Loucy (cell line): ENCODE measurements around the gene CDH4.

ENCODE experiments used
- H2AFZ ChIP-seq: fragments of 200-600 bp; sonication (generic); 2 replicates; pipeline ENCODE4 v1.6.0; 2016; ENCODE audit warnings: antibody characterized with exemption, mild to moderate bottlenecking, low read length, moderate library complexity
- H3F3A ChIP-seq: fragments of 200-600 bp; 2 replicates; pipeline ENCODE4 v1.6.0; 2016; ENCODE audit warnings: antibody characterized with exemption, low read depth, mild to moderate bottlenecking
- H3K27me3 ChIP-seq: fragments of 200-600 bp; sonication (generic); 2 replicates; pipeline ENCODE4 v1.6.1; 2014; ENCODE audit warnings: low read length, mild to moderate bottlenecking; ENCODE audit not compliant: insufficient read depth, poor library complexity, severe bottlenecking
- H3K36me3 ChIP-seq: fragments of 200-600 bp; sonication (generic); 2 replicates; pipeline ENCODE4 v1.6.1; 2016; ENCODE audit warnings: low read length; ENCODE audit not compliant: insufficient read depth
- H3K4me1 ChIP-seq: fragments of 200-600 bp; sonication (generic); 2 replicates; pipeline ENCODE4 v1.5.1; 2014; ENCODE audit warnings: low read length, mild to moderate bottlenecking; ENCODE audit not compliant: insufficient read depth, poor library complexity, severe bottlenecking
- H3K4me2 ChIP-seq: fragments of 200-600 bp; sonication (generic); 2 replicates; pipeline ENCODE4 v1.6.0; 2014; ENCODE audit warnings: antibody characterized with exemption, low read length, low read depth, mild to moderate bottlenecking; ENCODE audit not compliant: poor library complexity, severe bottlenecking
- H3K4me3 ChIP-seq: fragments of 200-600 bp; sonication (generic); 2 replicates; pipeline ENCODE4 v1.5.1; 2014; ENCODE audit warnings: low read length, mild to moderate bottlenecking, mixed read lengths; ENCODE audit not compliant: poor library complexity, severe bottlenecking
- H3K79me2 ChIP-seq: fragments of 200-600 bp; sonication (generic); 2 replicates; pipeline ENCODE4 v1.6.1; 2014; ENCODE audit warnings: low read length; ENCODE audit not compliant: insufficient read depth
- H3K9ac ChIP-seq: fragments of 200-600 bp; sonication (generic); 2 replicates; pipeline ENCODE4 v1.6.0; 2014; ENCODE audit warnings: mild to moderate bottlenecking, low read depth, low read length, moderate library complexity; ENCODE audit not compliant: poor library complexity, severe bottlenecking
- H3K9me2 ChIP-seq: fragments of 200-600 bp; sonication (generic); replicated peaks from 2 replicates; pipeline ENCODE4 v1.6.1; 2016; ENCODE audit warnings: low read depth, low read length, mixed read lengths
- H3K9me3 ChIP-seq: fragments of 200-600 bp; sonication (generic); 2 replicates; pipeline ENCODE4 v1.6.1; 2014; ENCODE audit warnings: mild to moderate bottlenecking, antibody characterized with exemption, low read length, low read depth; ENCODE audit not compliant: insufficient read depth
- H4K20me1 ChIP-seq: fragments of 200-600 bp; sonication (generic); 2 replicates; pipeline ENCODE4 v1.6.0; 2014; ENCODE audit warnings: antibody characterized with exemption, low read length, mild to moderate bottlenecking; ENCODE audit not compliant: insufficient read depth, poor library complexity, severe bottlenecking
- EZH2phosphoT487 ChIP-seq: fragments of 200-600 bp; IDR thresholded peaks from 2 replicates; pipeline ENCODE4 v1.6.1; 2018; ENCODE audit warnings: antibody characterized with exemption, mild to moderate bottlenecking, moderate library complexity, borderline replicate concordance
- TF ChIP-seq, protein P1 (sequence below): fragments of 200-600 bp; sonication (generic); conservative IDR thresholded peaks from 2 replicates; pipeline ENCODE4 v1.5.1; 2014; ENCODE audit warnings: mild to moderate bottlenecking, antibody characterized with exemption, low read length

The CDH4 gene

GRCh38 chr20:61537239-61538182 lies 285.4 kb downstream of the CDH4 start:
- TF ChIP-seq, protein P1, sequence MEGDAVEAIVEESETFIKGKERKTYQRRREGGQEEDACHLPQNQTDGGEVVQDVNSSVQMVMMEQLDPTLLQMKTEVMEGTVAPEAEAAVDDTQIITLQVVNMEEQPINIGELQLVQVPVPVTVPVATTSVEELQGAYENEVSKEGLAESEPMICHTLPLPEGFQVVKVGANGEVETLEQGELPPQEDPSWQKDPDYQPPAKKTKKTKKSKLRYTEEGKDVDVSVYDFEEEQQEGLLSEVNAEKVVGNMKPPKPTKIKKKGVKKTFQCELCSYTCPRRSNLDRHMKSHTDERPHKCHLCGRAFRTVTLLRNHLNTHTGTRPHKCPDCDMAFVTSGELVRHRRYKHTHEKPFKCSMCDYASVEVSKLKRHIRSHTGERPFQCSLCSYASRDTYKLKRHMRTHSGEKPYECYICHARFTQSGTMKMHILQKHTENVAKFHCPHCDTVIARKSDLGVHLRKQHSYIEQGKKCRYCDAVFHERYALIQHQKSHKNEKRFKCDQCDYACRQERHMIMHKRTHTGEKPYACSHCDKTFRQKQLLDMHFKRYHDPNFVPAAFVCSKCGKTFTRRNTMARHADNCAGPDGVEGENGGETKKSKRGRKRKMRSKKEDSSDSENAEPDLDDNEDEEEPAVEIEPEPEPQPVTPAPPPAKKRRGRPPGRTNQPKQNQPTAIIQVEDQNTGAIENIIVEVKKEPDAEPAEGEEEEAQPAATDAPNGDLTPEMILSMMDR: no peak
- TF ChIP-seq EZH2phosphoT487: no peak
- no peaks in the 10 kb centered on the region for H3K27me3 ChIP-seq
- H3K36me3 ChIP-seq: no peaks in the 10 kb centered on the region; the same call in 1 of the 2 replicates
- H3K9me3 ChIP-seq: no peaks in the 10 kb centered on the region
- H3K4me2 ChIP-seq: no peak overlapping the region
- H3K9ac ChIP-seq: no peak overlapping the region
- H3K4me1 ChIP-seq: no peaks in the 10 kb centered on the region
- peaks cover 3% of the 10 kb centered on the region for H4K20me1 ChIP-seq
- H3F3A ChIP-seq: no peaks in the 10 kb centered on the region
- H3K9me2 ChIP-seq: no peaks in the 10 kb centered on the region
- no peak overlapping the region for H2AFZ ChIP-seq
- no peak overlapping the region for H3K4me3 ChIP-seq
- H3K79me2 ChIP-seq: peaks cover 15% of the 10 kb centered on the region; the same call in 1 of the 2 replicates

DNA sequence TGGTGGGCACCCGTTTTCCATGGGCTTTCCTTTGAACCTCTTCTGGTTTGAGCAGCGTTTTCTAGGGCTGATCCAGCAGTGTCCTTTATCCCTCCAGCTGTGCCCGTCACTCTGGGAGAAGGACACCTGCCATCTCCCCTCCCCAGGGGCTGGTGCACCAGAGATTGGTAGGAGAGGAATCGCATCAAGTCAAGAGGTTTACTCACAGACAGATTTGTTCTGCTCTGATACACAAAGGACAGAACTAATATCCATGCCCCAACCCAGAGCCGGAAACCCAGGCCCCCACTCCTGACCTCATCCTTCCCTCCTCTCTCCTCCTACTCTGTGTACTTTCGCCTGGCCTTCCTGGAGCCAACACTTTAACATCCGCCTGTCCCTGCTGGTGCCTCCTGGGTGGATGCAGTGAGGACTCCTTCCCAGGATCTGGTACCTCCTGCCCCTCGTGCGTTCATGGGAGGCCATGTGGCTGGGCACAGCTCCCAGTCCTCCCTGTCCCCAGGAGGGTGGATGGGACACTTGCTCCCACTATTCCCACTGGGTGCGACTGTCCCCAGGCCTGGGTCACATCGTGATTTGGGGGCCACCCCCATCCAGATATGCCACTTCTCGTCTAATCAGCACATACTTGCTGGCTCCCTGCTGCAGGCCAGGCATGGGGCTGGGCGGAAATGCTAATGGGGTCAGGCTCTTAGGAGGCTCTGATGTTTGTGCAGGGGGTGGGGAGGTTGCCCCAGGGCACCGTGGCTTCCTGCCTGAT lies 286.3 kb downstream of the CDH4 start:
- Histone ChIP-seq H3K4me2 (no peak overlapping the region), H3K9me2 (no peaks in the 10 kb centered on the region), H3K9me3 (no peaks in the 10 kb centered on the region), H3K4me1 (no peaks in the 10 kb centered on the region), H3K79me2 (peaks cover 15% of the 10 kb centered on the region; the same call in 1 of the 2 replicates), H3F3A (no peaks in the 10 kb centered on the region), H2AFZ (no peak overlapping the region), H3K36me3 (no peaks in the 10 kb centered on the region; the same call in 1 of the 2 replicates), H4K20me1 (no peaks in the 10 kb centered on the region), H3K4me3 (no peak overlapping the region), H3K9ac (no peak overlapping the region), H3K27me3 (no peaks in the 10 kb centered on the region)
- TF ChIP-seq EZH2phosphoT487: no peak
- TF ChIP-seq, protein P1: no peak

DNA sequence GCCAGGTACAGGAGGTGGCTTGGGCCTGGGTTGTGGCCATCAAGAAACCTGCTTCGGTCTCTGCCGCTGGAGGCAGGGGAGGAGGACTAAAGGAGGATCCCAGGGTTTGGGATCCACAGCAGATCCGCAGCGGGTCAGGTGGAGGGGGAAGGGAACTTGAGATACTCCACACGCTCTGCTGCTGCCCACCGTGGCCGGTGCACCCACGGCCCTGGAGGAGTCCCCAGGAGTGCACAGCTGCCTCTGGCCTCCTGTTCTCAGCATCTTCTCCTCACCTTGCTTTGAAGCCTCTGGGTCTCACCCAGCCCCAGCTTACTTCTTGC lies 286.8 kb downstream of the CDH4 start:
- H4K20me1 ChIP-seq: no peaks in the 10 kb centered on the region
- no peak overlapping the region for H2AFZ ChIP-seq
- no peak overlapping the region for H3K9ac ChIP-seq
- H3K36me3 ChIP-seq: no peaks in the 10 kb centered on the region; the same call in 1 of the 2 replicates
- H3K9me2 ChIP-seq: no peaks in the 10 kb centered on the region
- H3F3A ChIP-seq: no peaks in the 10 kb centered on the region
- no peaks in the 10 kb centered on the region for H3K9me3 ChIP-seq
- peaks cover 15% of the 10 kb centered on the region; the same call in 1 of the 2 replicates for H3K79me2 ChIP-seq
- H3K27me3 ChIP-seq: no peaks in the 10 kb centered on the region
- H3K4me3 ChIP-seq: no peak overlapping the region
- no peaks in the 10 kb centered on the region for H3K4me1 ChIP-seq
- no peak for TF ChIP-seq EZH2phosphoT487
- TF ChIP-seq, protein P1: no peak
- no peak overlapping the region for H3K4me2 ChIP-seq
